ENCODE results near the gene CROCC. TPM values are rescaled to one million over a fixed set of nuclear protein-coding genes. Genes with fewer than 3 reads are reported as not detected.

CROCC gene
- total RNA-seq, 2 experiments from 2014 or later = 20.5 to 26.6 TPM

- no peaks in the 10 kb centered on the region for H3K27me3 Mint-ChIP-seq
- no peaks in the 10 kb centered on the region for H3K9me3 Mint-ChIP-seq (ENCODE audit: low read depth)
- peaks cover 2% of the 10 kb centered on the region for H3K36me3 Mint-ChIP-seq
- DNase-seq (no peak), ATAC-seq (no peak)
- CTCF ChIA-PET = interaction anchor here (0.8 to 1.0 kb wide), 3 partner anchors 12 to 39 kb away, joined by 3 read pairs; no protein-coding TSS in a partner anchor
- H3K4me1 Mint-ChIP-seq = peaks cover 21% of the 10 kb centered on the region
- no peak overlapping the region for H3K4me3 Mint-ChIP-seq
- H3K27ac Mint-ChIP-seq = no peak overlapping the region
These were observed 85.4 kb downstream of the CROCC start for GRCh38 chr1:17007121-17007520.

- H3K4me1 Mint-ChIP-seq = peaks cover 28% of the 10 kb centered on the region
- H3K27me3 Mint-ChIP-seq = no peaks in the 10 kb centered on the region
- CTCF ChIA-PET = interaction anchor here (0.9 kb wide), 1 partner anchor 11 kb away, joined by 3 read pairs; no protein-coding TSS in a partner anchor
- peaks cover 2% of the 10 kb centered on the region for H3K36me3 Mint-ChIP-seq
- H3K9me3 Mint-ChIP-seq (ENCODE audit: low read depth) = no peaks in the 10 kb centered on the region
- ATAC-seq (no peak), DNase-seq (no peak)
- H3K27ac Mint-ChIP-seq = no peak overlapping the region
- H3K4me3 Mint-ChIP-seq = no peak overlapping the region
These were observed 86.6 kb downstream of the CROCC start for GRCh38 chr1:17008208-17008855.

GRCh38 chr1:17009706-17010105 lies 88.0 kb downstream of the CROCC start:
- no peak for DNase-seq

GRCh38 chr1:17011092-17011438 lies 89.3 kb downstream of the CROCC start:
- Mint-ChIP-seq H3K4me3 (peak overlapping the region; percentile 80), H3K9me3 (ENCODE audit: low read depth) (no peaks in the 10 kb centered on the region), H3K4me1 (peaks cover 37% of the 10 kb centered on the region), H3K27me3 (no peaks in the 10 kb centered on the region), H3K36me3 (no peaks in the 10 kb centered on the region), H3K27ac (peak overlapping the region; percentile 69)
- CTCF ChIA-PET = interaction anchor here (1.1 kb wide), 1 partner anchor 44 kb away, joined by 3 read pairs; no protein-coding TSS in a partner anchor
- DNase-seq = no peak
- ATAC-seq = no peak

More at GRCh38 chr1:17009706-17010105, 88.0 kb downstream of the CROCC start:
- ATAC-seq = no peak
- no peak overlapping the region for H3K27ac Mint-ChIP-seq
- H3K9me3 Mint-ChIP-seq (ENCODE audit: low read depth) = no peaks in the 10 kb centered on the region
- peaks cover 37% of the 10 kb centered on the region for H3K4me1 Mint-ChIP-seq
- CTCF ChIA-PET = interaction anchor here (0.8 to 1.1 kb wide), 5 partner anchors 35 to 66 kb away, joined by 3 read pairs; no protein-coding TSS in a partner anchor
- H3K36me3 Mint-ChIP-seq = no peaks in the 10 kb centered on the region
- H3K4me3 Mint-ChIP-seq = no peak overlapping the region
- no peaks in the 10 kb centered on the region for H3K27me3 Mint-ChIP-seq

- ATAC-seq (peak; percentile 99), DNase-seq (peak; percentile 89)
- peak within 1 kb of the TSS; percentile 80 for H3K4me3 Mint-ChIP-seq
- H3K27ac Mint-ChIP-seq = peak within 1 kb of the TSS; percentile 69
- H3K9me3 Mint-ChIP-seq (ENCODE audit: low read depth) = no peaks in the 10 kb centered on the region
- peaks cover 37% of the 10 kb centered on the region for H3K4me1 Mint-ChIP-seq
- H3K36me3 Mint-ChIP-seq = no peaks in the 10 kb centered on the region
- H3K27me3 Mint-ChIP-seq = no peaks in the 10 kb centered on the region
- CTCF ChIA-PET = no interaction called here
These were observed 89.9 kb downstream of the CROCC start, which contains the start of gene ATP13A2 for GRCh38 chr1:17011439-17012307. ATP13A2 (minus strand) TSS chr1:17011928; CDS start chr1:17011738, 190 bp downstream.

- Mint-ChIP-seq H3K27me3 (no peaks in the 10 kb centered on the region), H3K4me3 (no peak overlapping the region), H3K27ac (no peak overlapping the region), H3K4me1 (peaks cover 37% of the 10 kb centered on the region), H3K36me3 (peaks cover 2% of the 10 kb centered on the region), H3K9me3 (ENCODE audit: low read depth) (no peaks in the 10 kb centered on the region)
- ATAC-seq (no peak), DNase-seq (no peak)
- CTCF ChIA-PET = interaction anchor here (1.3 to 1.5 kb wide), 2 partner anchors 33 to 61 kb away, joined by 4 read pairs; no protein-coding TSS in a partner anchor
These were observed 91.2 kb downstream of the CROCC start for GRCh38 chr1:17012775-17013490.

GRCh38 chr1:17013491-17014320 lies 92.0 kb downstream of the CROCC start:
- Mint-ChIP-seq H3K4me1 (peaks cover 42% of the 10 kb centered on the region), H3K27ac (no peak overlapping the region), H3K27me3 (no peaks in the 10 kb centered on the region), H3K4me3 (no peak overlapping the region), H3K9me3 (ENCODE audit: low read depth) (no peaks in the 10 kb centered on the region), H3K36me3 (peaks cover 6% of the 10 kb centered on the region)
- ATAC-seq (no peak), DNase-seq (no peak)
- CTCF ChIA-PET = interaction anchor here (1.3 to 1.5 kb wide), 2 partner anchors 32 to 62 kb away, joined by 4 read pairs; no protein-coding TSS in a partner anchor

GRCh38 chr1:17014671-17015567 lies 93.2 kb downstream of the CROCC start:
- CTCF ChIA-PET = no interaction called here
- Mint-ChIP-seq H3K9me3 (ENCODE audit: low read depth) (no peaks in the 10 kb centered on the region), H3K27me3 (no peaks in the 10 kb centered on the region), H3K4me1 (peaks cover 47% of the 10 kb centered on the region), H3K36me3 (peaks cover 17% of the 10 kb centered on the region), H3K27ac (no peak overlapping the region), H3K4me3 (no peak overlapping the region)
- ATAC-seq (no peak), DNase-seq (no peak)

GRCh38 chr1:17016317-17016661 lies 94.6 kb downstream of the CROCC start:
- no peak overlapping the region for H3K27ac Mint-ChIP-seq
- CTCF ChIA-PET = interaction anchor here (0.6 kb wide), 1 partner anchor 1772 kb away, joined by 3 read pairs; no protein-coding TSS in a partner anchor

GRCh38 chr1:17017435-17017834 lies 95.7 kb downstream of the CROCC start:
- no peak overlapping the region for H3K27ac Mint-ChIP-seq
- CTCF ChIA-PET = interaction anchor here (1.3 kb wide), 1 partner anchor 66 kb away, joined by 5 read pairs; no protein-coding TSS in a partner anchor
- H3K4me3 Mint-ChIP-seq = no peak overlapping the region
- H3K27me3 Mint-ChIP-seq = no peaks in the 10 kb centered on the region
- ATAC-seq = no peak
- H3K9me3 Mint-ChIP-seq (ENCODE audit: low read depth) = no peaks in the 10 kb centered on the region
- peaks cover 24% of the 10 kb centered on the region for H3K36me3 Mint-ChIP-seq
- H3K4me1 Mint-ChIP-seq = peaks cover 34% of the 10 kb centered on the region
- DNase-seq = no peak

More at GRCh38 chr1:17016317-17016661, 94.6 kb downstream of the CROCC start:
- no peak for ATAC-seq
- Mint-ChIP-seq H3K4me1 (peaks cover 35% of the 10 kb centered on the region), H3K36me3 (peaks cover 24% of the 10 kb centered on the region), H3K4me3 (no peak overlapping the region), H3K9me3 (ENCODE audit: low read depth) (no peaks in the 10 kb centered on the region), H3K27me3 (no peaks in the 10 kb centered on the region)
- DNase-seq = no peak

- Mint-ChIP-seq H3K9me3 (ENCODE audit: low read depth) (no peaks in the 10 kb centered on the region), H3K36me3 (peaks cover 28% of the 10 kb centered on the region)
- ATAC-seq = peak; percentile 36
These were observed 97.1 kb downstream of the CROCC start for GRCh38 chr1:17018849-17019248.

More at GRCh38 chr1:17018849-17019248, 97.1 kb downstream of the CROCC start:
- no peak overlapping the region for H3K4me3 Mint-ChIP-seq
- H3K27ac Mint-ChIP-seq = peak overlapping the region; percentile 61
- H3K27me3 Mint-ChIP-seq = no peaks in the 10 kb centered on the region
- CTCF ChIA-PET = interaction anchor here (0.8 to 1.4 kb wide), 5 partner anchors 11 to 67 kb away, joined by 3 to 5 read pairs (median 3); no protein-coding TSS in a partner anchor
- peaks cover 24% of the 10 kb centered on the region for H3K4me1 Mint-ChIP-seq
- no peak for DNase-seq

Data from activated CD8-positive, alpha-beta memory T cell treated with anti-CD3 and anti-CD28 coated beads, Interleukin-2, amount 10 ng/mL, durations not matched to agents 7 days and 5 days (primary cell).